ENCODE measurements around the gene EFCC1.

GRCh38 chr3:129056451-129057173 is 55.5 kb downstream of the EFCC1 start:
- TF ChIP-seq EZH2 (IDR thresholded peaks at IDR 0.05; ENCODE audit: borderline replicate concordance) (no peak), EZH2phosphoT487 (IDR thresholded peaks at IDR 0.05; ENCODE audit: low read depth, severe bottlenecking, unreplicated experiment) (no peak)
